GM18508 (cell line): ENCODE measurements around the gene ACTR6.
"Not testable (repeated sequence)": the region's sequence is repeated elsewhere in the genome, so short reads cannot be mapped to it uniquely, and the experiment has no call there.

ENCODE experiments used
- ATAC-seq: cut with Tn5 transposase; IDR thresholded peaks from one replicate; pipeline ENCODE4 v1.9.1; 2021; ENCODE audit warnings: moderate number of reproducible peaks; ENCODE audit not compliant: insufficient read depth, unreplicated experiment

Gene ACTR6

GRCh38 chr12:100200463-100201181 lies at the start of gene ACTR6:
Gene ACTR6 (plus strand): TSS chr12:100200815. CDS start chr12:100200852, 37 bp downstream.
- peak; percentile 88 for ATAC-seq

- no peak for ATAC-seq
These were observed 48.8 kb upstream of the ACTR6 start for GRCh38 chr12:100151769-100152168.

- no peak for ATAC-seq
These were observed 47.5 kb upstream of the ACTR6 start for GRCh38 chr12:100153131-100153530.

- ATAC-seq, result no peak
These were observed 46.0 kb upstream of the ACTR6 start for GRCh38 chr12:100154474-100155247.

GRCh38 chr12:100156731-100157426 lies 43.7 kb upstream of the ACTR6 start:
- no peak for ATAC-seq

GRCh38 chr12:100157427-100157821 lies 43.2 kb upstream of the ACTR6 start:
- ATAC-seq, result no peak

GRCh38 chr12:100158535-100158934 lies 42.1 kb upstream of the ACTR6 start:
- no peak for ATAC-seq

GRCh38 chr12:100159391-100160104 lies 41.1 kb upstream of the ACTR6 start:
- ATAC-seq, result no peak

- no peak for ATAC-seq
These were observed 37.0 kb upstream of the ACTR6 start for GRCh38 chr12:100163416-100164152.

- ATAC-seq, result no peak
These were observed 36.4 kb upstream of the ACTR6 start for GRCh38 chr12:100164153-100164704.

- no peak for ATAC-seq
These were observed 35.3 kb upstream of the ACTR6 start for GRCh38 chr12:100165356-100165755.

- no peak for ATAC-seq
These were observed 34.4 kb upstream of the ACTR6 start for GRCh38 chr12:100166232-100166631.

- ATAC-seq, result no peak
These were observed 32.1 kb upstream of the ACTR6 start for GRCh38 chr12:100168562-100168961.

GRCh38 chr12:100169345-100169744 lies 31.3 kb upstream of the ACTR6 start:
- no peak for ATAC-seq

GRCh38 chr12:100170313-100170858 lies 30.2 kb upstream of the ACTR6 start:
- no peak for ATAC-seq

- ATAC-seq, result no peak
These were observed 29.4 kb upstream of the ACTR6 start for GRCh38 chr12:100171248-100171647.

GRCh38 chr12:100173111-100173510 lies 27.5 kb upstream of the ACTR6 start:
- no peak for ATAC-seq

GRCh38 chr12:100174495-100174894 lies 26.1 kb upstream of the ACTR6 start:
- no peak for ATAC-seq

- ATAC-seq, result not testable (repeated sequence)
These were observed 24.1 kb upstream of the ACTR6 start for GRCh38 chr12:100176493-100176892.
